HG02840 (cell line): ENCODE results near the gene RUBCNL.

Experiments used
- ATAC-seq: cut with Tn5 transposase; IDR thresholded peaks from one replicate; pipeline ENCODE4 v1.9.1; 2021; ENCODE audit warnings: mild to moderate bottlenecking, moderate library complexity, moderate number of reproducible peaks; ENCODE audit not compliant: unreplicated experiment, low FRiP score

Gene RUBCNL

GRCh38 chr13:46343279-46343994 is 43.6 kb downstream of the RUBCNL start:
- ATAC-seq: no peak

GRCh38 chr13:46342538-46342937 is 44.5 kb downstream of the RUBCNL start:
- no peak for ATAC-seq

DNA sequence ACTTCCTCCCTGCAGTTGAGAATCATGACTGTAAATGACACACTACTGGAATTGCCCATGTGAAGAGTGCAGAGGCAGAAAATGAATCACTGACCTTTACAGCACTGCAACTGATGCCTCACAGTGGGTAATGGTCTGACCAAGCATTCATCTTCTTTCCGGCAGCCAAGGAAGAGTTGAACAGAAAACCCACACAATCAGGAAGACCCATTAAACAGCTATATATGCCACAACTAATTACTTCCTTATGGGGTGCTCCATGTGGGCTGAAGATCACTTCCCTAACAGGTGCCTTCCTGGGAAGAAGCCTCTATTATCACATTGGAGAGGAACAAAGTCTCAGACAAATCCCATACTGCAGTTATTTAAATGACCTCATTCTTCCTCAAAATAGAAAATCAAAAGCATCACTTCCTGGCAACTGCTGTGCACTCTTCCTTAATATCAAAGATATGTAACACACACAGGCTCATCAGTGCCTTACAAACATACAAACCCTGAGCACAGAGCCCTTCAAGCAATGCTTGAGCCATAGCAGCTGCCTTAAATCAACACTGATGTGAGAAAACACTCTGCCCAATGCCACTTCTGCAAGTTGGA is 45.8 kb downstream of the RUBCNL start:
- no peak for ATAC-seq

DNA sequence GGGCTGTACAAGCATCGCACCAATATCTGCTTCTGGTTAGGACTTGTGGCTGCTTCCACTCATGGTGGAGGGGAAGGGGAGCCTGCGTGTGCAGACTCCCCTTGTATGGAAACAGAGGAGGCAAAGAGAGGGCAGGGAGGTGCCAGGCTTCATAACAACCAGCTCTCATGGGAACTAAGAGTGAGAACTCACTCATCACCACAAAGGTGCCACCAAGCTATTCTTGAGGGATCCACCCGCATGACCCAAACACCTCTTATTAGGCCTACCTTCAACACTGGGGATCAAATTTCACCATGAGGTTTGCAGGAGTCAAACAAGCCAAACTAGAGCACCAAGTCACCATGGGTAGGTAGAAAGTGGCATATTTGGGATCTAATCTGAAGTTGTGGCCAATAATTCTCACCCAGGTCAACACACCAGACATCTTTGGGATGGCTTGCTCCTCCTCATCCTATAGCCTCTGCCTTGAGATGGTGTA is 46.4 kb downstream of the RUBCNL start:
- no peak for ATAC-seq

DNA sequence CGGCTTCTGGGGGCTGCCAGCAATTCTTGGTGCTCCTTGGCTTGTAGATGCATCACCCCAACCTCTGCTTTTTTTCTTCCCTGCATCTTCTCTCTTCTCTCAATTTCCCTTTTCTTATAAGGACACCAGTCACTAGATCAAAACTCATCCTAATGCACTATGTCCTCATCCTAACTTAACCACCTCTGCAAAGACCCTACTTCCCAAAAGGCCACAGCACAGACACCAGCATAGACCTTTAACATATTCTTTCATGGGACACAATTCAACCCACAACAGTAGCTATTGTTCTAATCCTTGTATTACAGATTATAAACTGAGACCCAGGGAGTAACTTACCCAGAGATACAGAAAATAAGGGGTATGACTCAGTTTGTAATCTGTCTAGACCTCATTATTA is 47.0 kb downstream of the RUBCNL start:
- no peak for ATAC-seq

GRCh38 chr13:46339035-46339666 is 47.9 kb downstream of the RUBCNL start:
- no peak for ATAC-seq

DNA sequence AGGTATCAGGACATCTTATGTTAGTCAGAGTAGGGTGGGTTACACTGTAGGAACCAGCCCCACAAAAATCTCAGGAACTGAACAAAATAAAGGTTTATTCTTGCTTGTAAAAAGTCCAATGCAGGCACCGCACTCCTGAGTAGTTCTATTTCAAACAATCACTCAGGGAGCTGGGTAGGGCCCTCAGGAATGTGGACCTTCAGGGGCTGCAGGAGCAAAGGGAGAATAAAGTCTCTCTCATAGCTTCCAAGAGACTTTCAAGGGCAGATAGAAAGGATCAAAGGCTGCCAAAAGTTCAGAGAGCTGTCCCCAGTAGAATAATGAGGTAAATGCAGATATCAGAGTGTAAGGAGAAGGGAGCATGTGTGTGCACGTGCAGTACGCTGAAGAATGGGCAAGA is 49.4 kb downstream of the RUBCNL start:
- no peak for ATAC-seq

- ATAC-seq: no peak
These were observed 52.8 kb downstream of the RUBCNL start for GRCh38 chr13:46334035-46334822.

GRCh38 chr13:46332772-46333171 is 54.3 kb downstream of the RUBCNL start:
- ATAC-seq: no peak

- no peak for ATAC-seq
These were observed 57.4 kb downstream of the RUBCNL start for GRCh38 chr13:46329624-46330023.

DNA sequence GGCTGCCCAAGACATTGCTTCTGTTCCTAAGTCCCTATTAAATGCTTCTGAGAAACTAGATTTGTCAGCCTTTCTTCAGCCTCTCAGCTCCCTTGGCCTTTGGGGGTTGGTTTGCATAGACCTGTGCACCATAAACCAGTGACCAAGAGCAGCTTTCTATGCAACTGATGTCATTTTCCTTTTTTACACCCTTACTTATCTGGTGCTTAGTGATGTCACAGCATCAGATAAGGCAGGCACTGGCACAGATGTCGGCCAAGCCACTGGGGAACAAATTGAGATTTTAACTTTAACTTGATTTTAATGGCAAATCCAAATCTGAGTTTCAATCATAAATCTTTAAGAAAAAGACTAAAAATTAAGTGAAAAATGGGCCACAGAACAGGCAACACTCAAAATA is 59.8 kb downstream of the RUBCNL start:
- ATAC-seq: no peak

DNA sequence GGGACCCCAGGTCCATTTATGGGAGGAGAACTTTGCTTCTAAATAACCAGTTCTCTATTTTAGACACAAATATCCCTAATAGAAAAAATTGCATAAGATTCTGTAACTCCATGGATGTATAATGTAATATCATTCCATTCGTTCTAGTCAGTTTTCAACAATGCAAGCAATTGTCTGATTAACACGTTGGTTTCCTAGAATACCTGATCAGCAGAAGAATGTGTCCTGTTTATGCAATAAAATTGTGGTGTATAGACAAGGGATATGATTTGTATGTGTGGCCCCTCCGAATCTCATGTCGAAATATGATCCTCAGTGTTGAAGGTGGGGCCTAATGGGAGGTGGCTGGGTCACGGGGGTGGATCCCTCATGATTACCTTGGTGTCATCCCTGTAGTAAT is 62.1 kb downstream of the RUBCNL start:
- ATAC-seq: no peak

GRCh38 chr13:46321494-46322225 is 65.4 kb downstream of the RUBCNL start:
- no peak for ATAC-seq

DNA sequence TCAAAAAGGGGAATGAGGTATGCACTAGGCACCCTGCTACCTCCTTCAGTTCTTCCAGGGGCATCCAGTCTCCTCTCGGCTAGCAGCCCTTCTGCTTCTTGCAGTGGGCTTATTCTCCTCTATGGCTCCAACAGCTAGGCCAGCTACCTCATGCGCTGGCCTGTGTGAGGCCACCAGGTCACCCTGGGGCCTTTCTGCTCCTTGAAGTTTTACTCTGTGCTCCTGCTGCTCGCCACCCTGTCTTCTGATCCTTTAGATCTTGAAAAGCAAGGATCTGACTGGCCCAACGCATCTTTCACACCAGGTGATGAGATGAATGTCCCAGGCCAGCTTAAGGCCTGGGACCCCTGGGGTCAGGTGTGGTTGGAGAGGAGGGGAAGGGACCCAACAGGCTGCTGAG is 66.2 kb downstream of the RUBCNL start:
- no peak for ATAC-seq

- no peak for ATAC-seq
These were observed 66.6 kb downstream of the RUBCNL start for GRCh38 chr13:46320406-46320805.

DNA sequence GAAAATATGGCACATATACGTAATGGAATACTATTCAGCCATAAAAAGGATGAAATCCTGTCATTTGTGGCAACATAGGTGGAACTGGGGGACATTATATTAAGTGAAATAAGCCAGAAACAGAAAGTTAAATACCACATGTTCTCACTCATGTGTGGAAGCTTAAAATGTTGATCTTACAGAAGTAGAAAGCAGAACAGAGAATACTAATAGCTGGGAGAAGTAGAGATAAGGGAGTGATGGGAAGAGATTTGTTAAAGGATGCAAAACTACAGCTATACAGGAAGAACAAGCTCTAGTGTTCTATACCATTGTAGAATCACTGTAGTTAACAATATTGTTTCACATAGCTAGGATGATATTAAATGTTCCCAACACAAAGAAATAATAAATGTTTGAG is 68.1 kb downstream of the RUBCNL start:
- no peak for ATAC-seq

DNA sequence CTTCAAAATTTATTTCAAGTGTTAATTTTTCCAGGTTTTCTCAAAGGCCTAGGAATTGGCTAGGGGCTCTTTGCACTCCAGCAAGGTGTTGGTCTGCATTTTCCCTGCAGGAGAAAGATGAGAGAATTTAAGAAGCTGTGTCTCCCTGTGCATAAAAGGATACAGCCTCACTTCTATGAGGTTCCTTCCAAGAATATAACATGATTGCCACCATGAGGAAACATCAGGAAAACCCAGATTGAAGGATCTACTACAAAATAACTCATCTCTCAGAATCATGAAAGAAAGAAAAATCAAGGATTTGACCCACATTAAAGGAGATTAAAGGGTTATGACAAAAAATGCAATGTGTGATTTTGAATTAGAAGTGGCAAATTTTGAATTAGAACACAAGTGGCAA is 69.9 kb downstream of the RUBCNL start:
- ATAC-seq: no peak

- no peak for ATAC-seq
These were observed 71.5 kb downstream of the RUBCNL start for GRCh38 chr13:46315491-46316075.

- ATAC-seq: no peak
These were observed 72.0 kb downstream of the RUBCNL start for GRCh38 chr13:46315036-46315435.

DNA sequence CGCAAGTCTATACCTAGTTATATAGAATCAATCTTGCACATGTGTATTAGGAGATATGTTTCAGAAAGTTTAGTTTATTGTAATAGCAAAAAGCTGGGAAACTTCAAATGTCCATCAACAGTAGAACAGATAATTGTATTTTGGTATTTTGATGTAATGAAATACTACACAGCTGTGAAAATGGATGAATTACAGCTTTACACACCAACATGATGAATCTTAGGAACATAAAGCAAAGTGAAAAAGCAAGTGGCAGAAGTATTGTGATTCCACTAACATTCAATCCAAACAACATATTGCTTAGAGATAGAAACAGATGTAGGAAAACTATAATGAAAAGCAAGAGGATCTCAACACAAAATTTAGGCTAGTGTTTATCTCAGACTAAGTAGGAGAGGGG is 72.5 kb downstream of the RUBCNL start:
- no peak for ATAC-seq
